Frontal cortex (tissue), 4 donors: Measurements from ENCODE around the gene TMEM94. TPM values are rescaled to one million over a fixed set of nuclear protein-coding genes. Genes with fewer than 3 reads are reported as not detected.
"Not testable (repeated sequence)": the region's sequence is repeated elsewhere in the genome, so short reads cannot be mapped to it uniquely, and the experiment has no call there.

Source experiments
- DNase-seq, 2 donors: peaks; one replicate each; pipeline ENCODE4 v3.0.0; 2012; ENCODE audit warnings: low spot score in 2 of 2
- FAIRE-seq: peaks from 2 replicates; lab custom pipeline; 2012; peaks lifted over from hg19 to GRCh38; lab: Jason Lieb, UNC
- total RNA-seq: library from RNA; depleted of rRNA; stranded (reverse); fragments of >200 nt; gene quantifications from one replicate; pipeline ENCODE4 v1.2.3, GENCODE V29; 2014
- donor health status: control.
- donor health status: control.
- donor health status: control.

TMEM94 gene
- total RNA-seq, 1 donor from 2014 or later = 18.8 TPM

DNA sequence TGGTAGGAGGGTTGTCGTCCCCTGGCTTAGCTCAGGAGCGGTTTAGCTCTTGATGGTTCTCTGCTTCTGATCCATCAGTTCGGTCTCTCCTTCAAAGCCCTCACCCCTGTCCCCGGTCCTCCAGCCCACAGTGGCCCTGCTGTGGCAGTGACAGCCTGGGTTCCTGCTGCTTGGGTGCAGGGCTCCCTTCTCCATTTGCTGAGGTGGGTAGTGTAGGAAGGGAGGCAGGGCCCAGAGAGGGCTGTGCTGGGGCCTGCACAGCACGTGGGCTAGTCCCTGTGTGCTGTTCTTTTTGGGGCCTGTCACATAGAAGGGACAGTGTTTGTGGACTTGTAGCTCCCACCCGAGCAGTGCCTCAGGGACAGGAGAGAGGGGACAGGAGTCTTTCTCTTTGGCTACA, 18.3 kb downstream of the TMEM94 start:
- FAIRE-seq = no peak
- no peak for DNase-seq

DNA sequence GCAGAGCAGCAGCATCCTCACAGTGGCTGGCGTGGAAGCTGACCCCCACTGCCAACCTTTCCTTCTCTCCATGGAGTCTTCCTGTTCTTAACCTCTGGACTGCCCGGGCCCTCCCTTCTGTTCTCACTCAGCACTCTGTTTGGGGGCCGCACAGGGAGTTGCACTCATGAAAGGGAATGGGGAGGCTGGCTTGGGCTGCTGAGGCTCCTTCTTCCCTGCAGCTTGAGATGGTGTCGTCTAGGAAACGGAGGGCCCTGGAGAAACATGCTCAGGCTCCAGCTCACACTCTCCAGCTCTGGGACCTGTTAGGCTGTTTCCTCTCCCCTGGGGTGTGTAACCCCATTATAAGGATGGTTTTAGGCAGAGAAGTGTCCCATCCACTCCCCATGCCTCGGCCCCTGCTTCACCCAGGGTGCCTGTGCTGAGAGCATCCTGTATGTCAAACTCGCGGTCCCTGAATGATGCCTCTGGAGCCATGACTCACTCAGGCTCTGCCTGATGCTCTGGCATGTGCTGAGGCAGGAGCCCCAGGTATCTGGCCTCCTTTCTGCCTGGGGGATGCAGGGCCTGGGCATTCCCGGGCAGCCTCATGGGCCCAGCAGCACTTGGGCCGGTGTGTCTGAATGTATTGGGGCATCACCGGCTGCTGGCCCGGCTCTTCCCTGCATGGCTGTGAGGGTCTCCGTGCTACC, 18.9 kb downstream of the TMEM94 start:
- FAIRE-seq (no peak), DNase-seq (no peak)

DNA sequence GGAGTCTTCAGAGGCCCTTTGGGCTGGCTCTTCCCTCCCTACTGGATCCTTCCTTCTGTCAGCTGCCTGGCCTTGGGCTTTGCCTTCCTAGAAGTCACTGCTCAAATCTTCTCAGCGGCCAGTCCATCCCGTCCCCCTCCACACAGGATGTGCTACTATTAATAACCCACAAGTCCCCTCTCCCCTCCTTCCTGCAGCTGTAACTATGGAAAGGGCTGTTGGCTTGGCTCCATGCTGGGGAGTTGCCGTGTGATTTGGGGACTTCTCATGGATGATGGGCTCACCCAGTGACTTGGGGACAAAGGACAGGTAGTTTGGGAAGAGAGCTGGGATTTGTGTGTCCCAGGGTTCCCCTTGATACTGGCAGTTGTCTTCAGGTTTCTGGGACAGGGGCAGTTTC, 19.4 kb downstream of the TMEM94 start:
- DNase-seq = peak in 1 of 2 donors; percentile 37
- no peak for FAIRE-seq

DNA sequence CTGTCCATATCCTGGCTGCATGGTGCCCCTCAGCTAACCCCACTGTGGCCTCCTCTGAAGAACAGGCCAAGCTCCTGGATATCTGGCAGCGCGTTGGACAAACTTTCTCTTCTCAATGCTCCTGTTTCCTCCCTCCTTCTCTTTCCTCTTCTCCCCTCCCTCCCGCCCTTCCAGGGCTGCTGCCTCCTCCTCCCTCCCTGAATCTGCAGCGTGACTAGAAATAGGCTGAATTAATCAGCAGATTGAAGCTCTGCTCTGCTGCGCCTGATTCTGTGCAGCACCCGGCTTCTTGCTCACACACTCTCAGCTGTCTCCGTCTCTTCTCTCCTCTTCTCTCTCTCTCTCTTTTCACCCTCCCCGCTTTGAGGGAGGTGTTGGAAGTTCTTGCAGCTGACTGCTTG, 19.8 kb downstream of the TMEM94 start:
- FAIRE-seq = no peak
- peak; percentile 42 to 65 for DNase-seq

DNA sequence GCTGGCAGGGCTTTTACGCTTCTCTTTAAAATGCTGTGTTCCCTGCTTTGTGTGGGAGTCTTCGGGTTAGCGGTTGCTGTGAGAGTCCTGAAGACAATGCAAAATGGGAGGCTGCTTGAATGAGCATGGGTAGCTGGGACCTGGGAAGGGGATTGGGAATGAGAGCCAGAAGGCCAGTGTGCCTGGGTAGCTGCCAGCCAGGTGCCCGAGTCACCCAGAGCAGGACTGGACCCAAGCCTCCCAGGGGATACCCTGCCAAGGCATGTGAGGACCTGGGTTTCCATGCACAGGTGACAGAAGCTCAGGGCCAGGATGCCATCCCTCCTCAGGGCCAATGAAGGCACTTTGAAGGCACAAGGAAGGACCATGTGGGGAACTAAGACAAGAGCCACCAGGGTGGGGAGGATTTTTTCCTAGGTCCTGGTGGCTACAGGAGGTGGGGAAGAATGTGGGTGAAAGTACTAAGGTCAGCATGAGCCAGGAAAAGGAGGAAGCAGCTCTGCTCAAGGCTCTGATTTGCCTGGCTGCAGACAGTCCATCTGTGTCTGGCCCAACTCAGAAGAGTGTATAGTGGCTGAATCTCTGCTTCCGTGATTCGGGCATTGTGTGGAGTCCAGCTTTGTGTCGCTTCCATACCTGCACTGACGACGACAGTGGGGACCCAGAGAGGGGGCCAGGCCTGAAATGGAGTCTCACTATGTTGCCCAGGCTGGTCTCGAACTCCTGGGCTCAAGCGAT, 20.5 kb downstream of the TMEM94 start:
- DNase-seq (peak in 1 of 2 donors; percentile 23), FAIRE-seq (no peak)

DNA sequence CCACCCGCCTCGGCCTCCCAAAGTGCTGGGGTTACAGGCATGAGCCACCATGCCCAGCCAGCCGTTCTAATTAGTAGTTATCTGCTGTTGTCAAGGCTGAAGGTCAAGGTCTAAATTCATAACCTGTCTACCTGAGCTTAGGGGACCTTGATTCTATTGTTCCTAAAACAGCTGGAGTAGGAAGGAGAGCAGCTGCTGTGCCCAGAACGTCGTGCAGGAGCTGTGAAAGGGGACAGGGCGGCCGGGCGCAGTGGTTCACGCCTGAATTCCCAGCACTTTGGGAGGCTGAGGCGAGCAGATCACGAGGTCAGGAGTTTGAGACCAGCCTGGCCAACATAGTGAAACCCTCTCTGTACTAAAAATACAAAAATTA, 21.0 kb downstream of the TMEM94 start:
- DNase-seq, FAIRE-seq: not testable (repeated sequence)

DNA sequence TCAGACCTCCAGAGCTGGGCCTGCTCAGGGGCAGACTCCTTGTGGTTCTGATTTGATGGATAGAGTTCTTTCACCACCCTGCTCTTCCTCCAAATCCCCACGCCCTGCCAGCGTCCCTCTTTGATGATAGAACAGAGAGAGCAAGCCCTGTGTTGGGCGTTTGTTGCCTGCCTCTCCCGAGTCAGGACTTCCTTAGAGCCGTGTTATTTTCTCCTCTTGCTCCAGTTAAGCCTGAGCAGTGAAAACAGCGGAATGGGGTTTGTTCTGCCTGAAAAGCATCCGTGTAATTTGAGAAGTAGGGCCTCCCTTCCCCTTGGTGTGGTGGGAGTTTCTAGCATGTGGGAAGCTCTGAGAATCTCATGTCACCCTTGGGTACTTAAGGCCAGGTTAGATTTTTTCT, 22.1 kb downstream of the TMEM94 start:
- no peak for DNase-seq
- FAIRE-seq = no peak

DNA sequence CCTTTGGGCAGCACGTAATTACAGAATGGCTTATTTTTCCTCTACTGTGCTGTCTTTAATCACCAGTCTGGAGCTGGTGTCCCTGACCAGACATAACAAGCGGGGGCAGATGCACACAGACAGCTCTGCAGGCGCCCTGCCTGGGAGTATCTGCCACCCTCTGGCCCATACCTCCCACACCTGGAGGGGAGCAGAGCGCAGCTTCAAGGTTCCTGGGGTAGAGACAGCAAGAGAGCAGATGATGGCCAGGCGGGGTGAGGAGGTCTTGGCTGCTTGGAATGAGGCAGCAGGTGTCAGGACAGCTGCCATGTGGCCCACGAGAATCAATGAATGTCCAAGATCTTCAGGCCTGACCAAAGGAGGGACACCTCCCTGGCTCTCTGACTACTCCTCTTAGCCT, 23.8 kb downstream of the TMEM94 start:
- no peak for DNase-seq
- FAIRE-seq = no peak

DNA sequence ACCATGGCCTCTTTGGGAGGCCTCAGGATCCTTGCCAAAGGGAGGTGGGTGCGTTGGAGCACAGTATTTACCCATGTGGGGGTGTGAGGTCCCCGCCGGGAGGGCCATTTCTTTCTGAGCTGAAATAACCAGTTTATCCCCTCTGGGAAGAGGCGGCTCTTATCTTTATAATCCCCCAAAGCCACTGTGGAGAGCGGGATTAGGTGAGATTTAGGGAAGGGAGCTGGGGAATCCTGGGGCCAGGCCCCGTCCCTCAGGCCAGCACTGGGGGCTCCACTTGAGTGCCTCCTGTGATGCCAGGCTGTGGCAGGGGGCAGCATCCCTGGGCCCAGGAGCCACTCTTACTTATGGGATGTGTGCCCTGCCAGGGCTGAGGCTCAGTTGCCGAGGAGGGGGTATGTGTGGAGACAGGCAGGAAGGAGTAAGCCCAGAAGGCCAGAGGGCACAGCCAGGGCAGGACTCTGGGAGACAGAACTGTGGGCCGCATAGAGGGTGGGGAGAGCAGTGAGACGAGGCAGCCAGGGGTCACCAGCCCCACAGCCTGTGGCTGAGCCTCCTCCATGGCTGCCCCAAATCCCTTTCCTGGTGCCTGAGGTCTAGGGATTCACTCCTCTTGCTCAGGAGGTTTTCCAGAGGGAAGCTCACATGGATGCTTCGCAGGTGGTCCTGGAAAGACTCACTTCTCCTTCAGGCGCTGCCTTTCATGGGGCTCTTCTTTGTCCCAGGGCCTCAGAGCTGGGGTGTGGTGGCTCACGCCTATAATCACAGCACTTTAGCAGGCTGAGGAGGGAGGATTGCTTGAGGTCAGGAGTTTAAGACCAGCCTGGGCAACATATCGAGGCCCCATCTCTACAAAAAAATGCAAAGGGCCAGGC, 25.0 kb downstream of the TMEM94 start:
- FAIRE-seq (no peak), DNase-seq (no peak)

DNA sequence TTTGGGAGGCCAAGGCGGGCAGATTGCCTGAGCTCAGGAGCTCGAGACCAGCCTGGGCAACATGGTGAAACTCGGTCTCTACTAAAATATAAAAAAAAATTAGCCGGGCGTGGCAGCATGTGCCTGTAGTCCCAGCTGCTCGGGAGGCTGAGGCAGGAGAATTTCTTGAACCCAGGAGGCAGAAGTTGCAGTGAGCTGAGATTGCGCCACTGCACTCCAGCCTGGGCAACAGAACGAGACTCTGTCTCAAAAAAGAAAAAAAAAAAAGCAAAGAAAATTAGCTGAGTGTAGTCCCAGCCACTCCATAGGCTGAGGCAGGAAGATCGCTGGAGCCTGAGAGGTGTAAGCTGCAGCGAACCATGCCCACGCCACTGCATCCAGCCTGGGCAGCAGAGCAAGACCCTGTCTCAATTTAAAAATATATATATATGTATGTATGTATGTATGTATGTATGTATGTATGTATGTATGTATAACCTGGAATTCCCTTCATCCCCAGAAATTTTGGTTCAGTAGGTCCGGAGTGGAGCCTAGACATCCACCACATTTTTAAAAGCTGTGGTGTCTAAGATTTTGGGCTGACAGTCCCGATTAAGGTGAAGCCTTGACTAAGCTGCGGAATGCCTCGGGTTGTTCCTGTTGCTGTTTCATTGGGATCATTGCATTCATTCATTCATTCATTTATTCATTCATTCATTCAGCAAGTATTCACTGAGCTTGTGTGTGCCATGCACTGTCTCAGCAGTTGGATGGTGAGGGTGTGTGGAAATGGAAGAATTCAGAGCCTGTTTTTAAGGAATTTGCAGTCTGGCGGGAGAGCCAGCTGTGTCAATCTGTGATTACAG, 25.9 kb downstream of the TMEM94 start:
- FAIRE-seq (no peak), DNase-seq (no peak)

DNA sequence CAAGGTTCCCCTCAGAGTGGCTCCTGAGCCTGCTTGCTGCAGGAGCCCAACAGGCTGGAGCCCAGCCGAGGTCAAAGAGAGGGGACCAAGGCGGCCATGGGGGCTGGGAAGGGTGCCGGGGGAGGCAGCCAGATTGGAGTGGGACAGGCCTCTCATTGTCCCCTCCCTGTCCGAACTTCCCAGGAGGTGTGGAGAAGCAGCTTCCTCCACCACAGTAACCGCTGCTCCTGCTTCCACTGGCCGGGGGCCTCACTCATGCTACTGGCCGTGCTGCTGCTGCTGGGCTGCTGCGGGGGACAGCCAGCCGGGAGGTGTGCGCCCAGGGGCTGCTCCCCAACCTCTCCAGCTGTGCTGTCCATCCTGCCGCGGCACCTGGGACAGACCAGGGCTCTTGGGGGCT, 29.3 kb downstream of the TMEM94 start:
- no peak for DNase-seq
- FAIRE-seq = no peak

DNA sequence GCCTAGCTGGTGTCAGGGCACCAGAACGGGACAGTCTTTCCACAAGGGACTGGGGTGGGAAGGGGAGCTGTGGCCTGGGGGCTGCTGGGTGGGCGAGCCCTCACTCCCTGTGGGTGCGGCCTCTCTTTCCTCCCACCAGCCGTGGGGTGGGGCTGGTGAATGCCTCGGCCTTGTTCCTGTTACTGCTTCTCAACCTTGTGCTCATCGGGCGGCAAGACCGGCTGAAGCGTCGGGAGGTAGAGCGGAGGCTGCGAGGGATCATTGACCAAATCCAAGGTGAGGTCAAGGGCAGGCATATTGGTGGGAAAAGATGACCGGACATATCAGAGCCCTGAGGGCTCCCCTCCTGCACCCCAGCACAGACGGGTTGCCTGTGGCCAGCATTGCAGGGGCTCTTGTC, 29.7 kb downstream of the TMEM94 start:
- FAIRE-seq (no peak), DNase-seq (no peak)

DNA sequence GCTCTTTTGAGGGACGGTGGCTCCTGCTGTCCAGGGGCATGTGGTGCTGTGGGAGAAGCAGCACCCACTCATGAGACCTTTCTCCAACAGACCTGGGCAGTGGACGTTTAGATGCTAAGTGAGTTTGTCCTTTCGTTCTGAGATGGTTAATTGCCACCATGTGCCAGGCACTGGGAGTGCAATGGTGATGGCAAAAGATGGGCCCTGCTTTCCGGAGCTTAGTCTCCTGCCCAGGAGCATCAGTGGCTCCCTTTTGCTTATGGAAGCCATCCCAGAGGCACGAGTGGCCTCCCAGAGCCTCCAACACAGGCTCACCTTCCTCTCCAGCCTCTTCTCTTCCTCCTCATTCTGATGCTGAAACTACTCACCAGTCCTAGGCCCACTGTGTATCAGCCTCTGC, 30.5 kb downstream of the TMEM94 start:
- FAIRE-seq (no peak), DNase-seq (no peak)

DNA sequence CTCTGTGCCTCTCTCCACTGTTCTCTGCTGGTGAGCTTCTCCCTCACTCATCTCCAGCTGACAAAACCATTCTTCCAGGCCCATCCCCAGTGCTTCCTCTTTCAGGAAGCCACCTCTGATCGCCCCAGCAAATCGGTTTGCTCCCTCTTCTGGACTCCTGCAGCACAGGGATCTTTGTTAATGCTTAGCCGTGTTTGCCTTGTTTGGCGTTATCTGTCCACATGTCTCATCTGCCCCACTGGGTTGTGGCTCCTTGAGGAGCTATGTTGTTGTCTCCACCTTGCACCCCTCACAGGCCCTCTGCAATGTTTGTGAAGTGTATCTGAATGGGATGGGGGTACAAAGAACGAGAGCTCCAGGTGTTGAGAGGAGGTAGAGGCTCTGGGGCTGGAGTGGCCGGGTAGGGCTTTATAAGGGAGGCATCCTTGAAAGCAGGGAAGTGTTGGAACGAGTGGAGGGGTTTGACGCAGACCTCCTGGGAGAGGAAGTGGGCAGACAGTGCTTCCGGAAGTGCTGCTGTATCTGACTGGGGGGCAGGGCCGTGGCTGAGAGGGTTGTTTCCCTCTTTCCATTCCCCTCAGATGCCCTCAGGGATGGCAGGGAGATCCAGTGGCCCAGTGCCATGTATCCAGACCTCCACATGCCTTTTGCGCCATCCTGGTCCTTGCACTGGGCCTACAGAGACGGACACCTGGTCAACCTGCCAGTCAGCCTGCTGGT, 31.1 kb downstream of the TMEM94 start:
- DNase-seq (no peak), FAIRE-seq (no peak)

DNA sequence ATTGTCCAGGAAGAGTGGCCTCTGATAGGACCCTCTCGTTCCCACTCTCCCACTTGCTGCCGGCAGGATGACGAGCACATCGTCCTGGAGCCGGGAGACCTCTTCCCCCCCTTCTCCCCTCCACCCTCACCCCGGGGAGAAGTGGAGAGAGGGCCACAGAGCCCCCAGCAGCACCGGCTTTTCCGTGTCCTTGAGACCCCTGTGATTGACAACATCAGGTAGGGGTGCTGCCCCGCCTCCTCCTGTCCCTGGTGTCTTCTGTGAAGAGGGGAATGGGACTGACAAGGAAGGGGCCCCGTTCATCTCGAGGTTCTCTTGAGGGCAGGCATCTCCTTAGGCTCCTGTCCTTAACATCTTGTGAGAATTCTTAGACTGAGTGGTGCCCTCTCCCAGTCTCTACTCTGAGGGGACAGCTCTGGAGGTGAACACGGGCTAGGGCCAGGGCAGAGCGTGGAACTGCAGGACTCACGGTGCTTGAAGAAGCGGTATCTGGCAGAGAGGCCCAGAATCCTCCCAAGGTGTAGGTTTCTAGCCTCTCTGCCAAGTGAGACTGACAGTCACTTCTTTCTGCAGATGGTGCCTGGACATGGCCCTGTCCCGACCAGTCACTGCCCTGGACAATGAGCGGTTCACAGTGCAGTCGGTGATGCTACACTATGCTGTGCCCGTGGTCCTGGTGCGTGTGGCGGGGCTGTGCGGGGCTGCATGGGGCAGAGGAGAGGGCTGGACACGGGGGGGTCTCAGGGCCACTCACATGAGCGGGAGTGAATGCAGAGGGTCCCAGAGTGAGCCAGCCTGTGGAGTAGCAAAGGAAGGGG, 32.5 kb downstream of the TMEM94 start:
- DNase-seq (no peak), FAIRE-seq (no peak)

DNA sequence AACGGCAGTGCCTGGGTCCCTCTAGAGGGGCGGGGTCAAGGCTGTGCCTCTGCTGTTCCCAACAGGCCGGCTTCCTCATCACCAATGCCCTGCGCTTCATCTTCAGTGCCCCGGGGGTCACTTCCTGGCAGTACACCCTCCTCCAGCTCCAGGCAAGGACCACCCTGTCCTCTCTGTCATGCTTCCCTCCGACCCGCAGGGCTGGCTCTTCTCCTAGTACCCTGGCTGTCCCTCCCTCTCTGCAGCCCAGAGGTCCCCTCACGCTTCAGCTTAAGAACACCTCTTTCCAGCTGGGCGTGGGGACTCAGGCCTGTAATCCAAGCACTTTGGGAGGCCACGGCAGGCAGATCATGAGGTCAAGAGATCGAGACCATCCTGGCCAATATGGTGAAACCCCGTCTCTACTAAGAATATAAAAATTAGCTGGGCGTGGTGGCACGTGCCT, 33.1 kb downstream of the TMEM94 start:
- FAIRE-seq = no peak
- no peak for DNase-seq

DNA sequence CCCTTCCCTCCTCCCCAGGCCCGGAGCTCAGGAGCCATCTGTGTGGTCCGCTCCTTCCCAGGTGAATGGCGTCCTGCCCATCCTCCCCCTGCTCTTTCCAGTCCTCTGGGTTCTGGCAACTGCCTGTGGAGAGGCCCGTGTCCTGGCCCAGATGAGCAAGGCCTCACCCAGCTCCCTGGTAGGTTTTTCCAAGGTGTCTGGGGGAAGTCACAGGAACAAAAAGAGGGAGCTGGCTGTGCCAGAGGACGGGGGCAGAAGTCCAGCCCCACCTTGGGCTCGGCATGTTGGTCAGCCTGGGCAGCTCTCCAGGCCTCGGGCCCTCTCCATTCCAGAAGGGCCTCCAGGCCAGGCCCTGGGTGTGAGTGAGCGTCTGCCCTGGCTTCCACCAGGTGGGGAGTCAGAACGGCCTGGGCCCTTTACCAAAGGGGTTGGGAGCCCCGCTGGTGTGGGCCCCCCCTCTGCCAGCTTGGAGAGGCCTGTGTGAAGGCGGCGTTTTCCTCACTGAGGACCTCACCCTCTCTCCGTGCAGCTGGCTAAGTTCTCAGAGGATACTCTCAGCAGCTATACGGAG, 33.8 kb downstream of the TMEM94 start:
- DNase-seq = no peak
- FAIRE-seq = no peak
